ENCODE measurements around the gene PARD3B.

The PARD3B gene

GRCh38 chr2:204846471-204846870 lies 301.2 kb downstream of the PARD3B start:
- no peak for DNase-seq (ENCODE audit: low read depth)

DNA sequence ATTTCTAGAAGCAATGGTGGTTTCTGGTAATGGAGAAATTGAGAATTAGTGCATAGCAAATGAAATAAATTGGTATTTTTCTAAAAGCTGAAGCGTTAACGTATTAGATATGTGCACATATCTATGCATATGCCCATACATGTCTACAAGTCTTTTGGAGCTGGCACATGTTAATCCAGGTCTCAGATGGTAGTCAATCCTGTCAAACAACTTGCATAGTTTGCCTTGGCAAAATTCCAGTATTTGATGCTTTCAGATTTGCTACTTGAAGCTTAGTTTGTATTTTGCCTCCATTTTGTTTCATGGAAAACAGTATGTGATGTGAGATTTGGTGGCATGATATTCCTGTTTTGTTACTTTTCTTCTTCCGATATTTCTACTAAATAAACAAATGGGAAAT lies 304.6 kb downstream of the PARD3B start:
- DNase-seq (ENCODE audit: low read depth), result no peak

DNA sequence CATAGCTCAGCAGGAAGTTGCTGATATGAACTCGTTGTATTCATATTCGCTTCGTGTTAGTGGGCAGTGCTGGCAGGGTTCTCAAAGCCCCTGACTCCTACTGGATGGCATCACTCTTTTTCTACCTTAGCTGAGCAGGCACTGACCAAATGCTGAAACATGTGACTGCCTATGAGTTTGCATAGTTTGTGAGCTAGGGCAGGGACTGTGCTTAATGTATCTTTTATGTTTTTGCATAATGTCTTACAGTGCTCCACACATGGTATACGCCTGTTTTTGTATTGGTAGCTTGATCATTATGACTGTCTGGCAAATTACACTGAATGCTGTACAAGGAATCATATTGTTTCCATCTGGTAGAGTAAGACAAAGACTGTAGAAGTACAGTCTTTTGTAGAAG lies 305.3 kb downstream of the PARD3B start:
- no peak for DNase-seq (ENCODE audit: low read depth)

GRCh38 chr2:204853905-204854304 lies 308.6 kb downstream of the PARD3B start:
- no peak for DNase-seq (ENCODE audit: low read depth)

DNA sequence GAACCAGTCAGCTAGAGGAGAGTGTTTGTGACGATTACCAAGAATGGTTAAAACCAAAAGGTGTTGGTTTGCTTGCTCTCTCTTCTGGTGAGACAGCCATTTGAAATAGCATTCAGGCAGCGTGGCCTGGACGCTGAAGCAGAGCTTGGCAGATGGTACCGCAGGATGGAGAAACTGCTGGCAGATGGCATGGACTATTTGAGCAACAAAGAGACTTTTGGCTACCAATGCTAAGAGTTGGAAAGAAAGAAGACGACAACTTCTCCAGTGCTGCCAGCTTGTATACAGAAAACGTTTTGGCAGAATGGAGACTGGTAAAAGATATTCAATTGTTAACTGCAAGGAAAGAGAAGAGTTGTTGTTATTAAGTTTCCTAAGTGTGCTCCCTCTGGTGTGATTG lies 315.0 kb downstream of the PARD3B start:
- DNase-seq (ENCODE audit: low read depth), result no peak

GRCh38 chr2:204862809-204863208 lies 317.5 kb downstream of the PARD3B start:
- DNase-seq (ENCODE audit: low read depth), result no peak

DNA sequence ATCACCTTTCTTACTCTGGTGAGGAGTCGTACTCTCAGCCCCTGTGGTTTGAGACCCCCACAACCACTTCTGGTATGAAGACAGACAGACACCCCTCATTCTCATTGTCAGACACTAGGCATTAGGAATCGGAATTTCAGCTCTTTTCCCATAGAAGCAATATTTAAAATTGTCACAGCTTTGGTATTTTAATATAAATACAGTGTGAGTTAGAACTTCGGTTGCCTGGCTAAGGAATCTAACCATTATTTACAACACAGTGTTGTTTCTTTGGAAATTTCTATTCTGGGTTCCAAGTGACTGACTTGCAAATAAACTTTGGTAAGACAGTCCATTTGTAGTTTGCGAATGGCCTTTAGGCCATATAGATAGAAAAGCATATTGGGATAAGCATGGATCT lies 318.1 kb downstream of the PARD3B start:
- no peak for DNase-seq (ENCODE audit: low read depth)

DNA sequence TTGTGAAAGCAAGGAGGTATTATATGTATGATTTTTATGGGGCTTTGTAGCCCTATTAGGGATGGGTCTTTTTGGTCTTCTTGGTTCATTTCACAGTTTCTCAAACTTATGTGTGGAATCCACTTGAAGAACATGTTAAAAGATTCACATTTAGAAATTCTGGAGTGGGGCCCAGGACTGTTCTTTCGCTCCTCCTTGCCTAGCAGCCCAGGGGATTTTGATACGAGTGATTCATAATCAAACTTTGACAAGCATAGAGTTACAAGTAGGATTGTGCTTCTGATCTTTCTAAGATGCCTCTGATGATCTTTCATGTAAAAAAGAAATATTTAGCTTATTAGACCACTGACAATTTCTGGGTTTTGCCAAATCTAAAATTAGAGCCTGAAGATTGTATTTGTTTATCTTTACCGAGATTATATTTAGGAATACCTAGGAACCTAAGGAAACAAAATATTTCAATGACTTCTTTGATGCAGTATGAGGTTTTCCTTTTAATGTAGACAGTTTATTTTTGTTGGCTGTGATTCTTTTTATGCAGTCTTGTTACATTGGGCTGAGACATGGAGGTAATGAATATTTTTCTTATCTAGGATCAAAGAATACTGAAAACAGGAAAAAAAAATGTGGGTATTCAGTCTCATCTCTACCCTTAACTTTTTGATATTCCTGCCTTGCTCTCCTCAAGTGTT lies 324.0 kb downstream of the PARD3B start:
- DNase-seq (ENCODE audit: low read depth), result no peak

DNA sequence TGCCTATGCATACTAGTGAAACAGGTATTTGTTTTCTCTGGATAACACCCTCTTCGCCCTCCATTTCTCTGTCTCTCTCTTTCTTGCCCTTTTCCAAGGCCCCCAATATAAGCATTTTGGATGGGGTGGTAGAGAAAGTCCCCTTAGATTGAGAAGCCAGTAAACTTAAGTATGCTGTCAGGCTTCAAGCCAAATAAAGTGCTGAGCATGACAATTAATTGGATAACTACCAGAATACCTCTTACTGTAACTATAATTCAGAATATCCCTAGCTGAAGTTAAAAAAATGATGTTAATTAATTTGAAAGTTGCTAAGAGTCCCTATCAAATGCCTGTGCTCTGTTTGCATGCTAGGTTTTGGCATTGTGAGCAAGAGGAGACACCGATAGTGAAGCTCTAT lies 324.8 kb downstream of the PARD3B start:
- no peak for DNase-seq (ENCODE audit: low read depth)

GRCh38 chr2:204871231-204871953 lies 326.1 kb downstream of the PARD3B start:
- peak; percentile 15 for DNase-seq (ENCODE audit: low read depth)

- DNase-seq (ENCODE audit: low read depth), result no peak
Observed at GRCh38 chr2:204876311-204876710, 331.0 kb downstream of the PARD3B start.

DNA sequence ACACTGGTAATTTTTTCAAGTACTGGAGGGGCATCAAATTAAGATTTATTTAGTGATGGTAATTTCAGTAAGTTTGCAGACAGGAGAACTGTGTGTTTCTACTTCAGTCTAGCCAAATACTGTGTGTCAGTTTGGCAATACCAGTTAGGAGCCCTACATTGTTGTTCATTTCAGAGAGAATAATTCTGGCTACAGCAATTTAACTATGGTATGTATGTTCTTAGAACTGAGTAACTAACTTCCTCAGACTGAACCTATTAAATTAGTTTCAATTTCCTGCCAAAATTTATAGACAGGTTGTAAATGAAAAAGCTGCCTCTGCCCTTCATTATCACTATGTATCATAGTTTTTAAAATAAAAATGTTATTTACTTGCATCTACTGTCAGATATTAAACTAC lies 332.4 kb downstream of the PARD3B start:
- DNase-seq (ENCODE audit: low read depth), result no peak

DNA sequence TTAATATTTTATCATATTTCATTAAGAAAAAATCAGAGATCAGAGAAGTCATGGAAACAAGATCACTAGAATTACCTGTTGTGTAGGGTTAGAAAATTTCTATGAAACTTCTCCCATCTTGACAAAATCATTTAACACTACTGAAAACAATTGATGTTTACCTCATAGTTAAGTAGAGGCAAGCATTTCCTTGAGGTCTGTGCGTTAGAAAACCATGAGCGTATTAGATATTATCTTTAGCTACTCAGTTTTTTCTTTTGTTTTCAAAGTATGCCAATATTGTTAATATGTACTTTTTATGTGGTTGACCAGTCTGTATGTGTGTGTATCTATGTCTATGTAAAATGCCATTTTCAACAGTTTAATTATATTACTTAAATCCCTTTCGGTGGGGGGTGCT lies 335.7 kb downstream of the PARD3B start:
- DNase-seq (ENCODE audit: low read depth), result no peak

GRCh38 chr2:204881655-204882054 lies 336.4 kb downstream of the PARD3B start:
- DNase-seq (ENCODE audit: low read depth), result no peak

DNA sequence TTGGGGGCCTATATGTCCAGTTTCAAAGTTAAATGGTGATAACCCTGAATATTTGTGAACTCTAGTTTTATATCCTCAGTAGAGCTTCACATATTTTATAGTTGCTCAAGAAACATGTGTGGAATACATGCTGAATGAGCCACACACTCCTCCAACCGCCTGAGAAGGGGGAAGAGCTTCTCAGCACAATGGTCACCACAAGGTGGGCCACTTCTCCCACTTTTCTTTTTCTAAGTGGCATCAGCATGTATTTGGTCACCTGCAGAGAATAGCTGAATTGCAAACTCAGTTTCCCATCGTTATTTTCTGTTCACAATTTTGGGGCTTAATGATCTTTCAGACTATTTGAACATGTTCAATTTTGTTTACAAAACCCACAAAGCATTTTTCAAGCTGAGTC lies 340.5 kb downstream of the PARD3B start:
- DNase-seq (ENCODE audit: low read depth), result no peak

GRCh38 chr2:204886713-204887112 lies 341.4 kb downstream of the PARD3B start:
- no peak for DNase-seq (ENCODE audit: low read depth)

GRCh38 chr2:204888222-204888621 lies 342.9 kb downstream of the PARD3B start:
- DNase-seq (ENCODE audit: low read depth), result no peak

GRCh38 chr2:204890680-204891079 lies 345.4 kb downstream of the PARD3B start:
- DNase-seq (ENCODE audit: low read depth), result no peak

DNA sequence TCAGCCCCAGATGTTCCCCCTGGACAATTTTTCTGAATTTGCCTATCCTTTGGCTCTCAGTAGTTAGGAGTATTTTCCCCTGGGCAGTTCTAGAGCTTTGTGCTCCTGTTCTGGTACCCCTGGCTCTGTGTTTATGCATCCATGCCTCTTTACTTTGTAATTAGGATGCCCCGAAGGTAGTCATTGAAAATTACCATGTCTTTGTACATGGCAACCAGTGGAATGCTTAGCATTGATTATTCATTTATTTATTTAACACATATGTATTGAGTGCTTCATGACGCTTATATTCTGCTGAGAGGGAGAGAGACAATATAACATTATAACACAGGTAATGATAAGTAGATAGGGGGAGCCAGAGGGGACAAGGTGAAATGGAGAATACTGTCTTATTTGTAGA lies 346.5 kb downstream of the PARD3B start:
- no peak for DNase-seq (ENCODE audit: low read depth)

GRCh38 chr2:204892506-204893255 lies 347.4 kb downstream of the PARD3B start:
- peak; percentile 81 for DNase-seq (ENCODE audit: low read depth)

GRCh38 chr2:204896146-204896545 lies 350.9 kb downstream of the PARD3B start:
- DNase-seq (ENCODE audit: low read depth), result no peak

DNA sequence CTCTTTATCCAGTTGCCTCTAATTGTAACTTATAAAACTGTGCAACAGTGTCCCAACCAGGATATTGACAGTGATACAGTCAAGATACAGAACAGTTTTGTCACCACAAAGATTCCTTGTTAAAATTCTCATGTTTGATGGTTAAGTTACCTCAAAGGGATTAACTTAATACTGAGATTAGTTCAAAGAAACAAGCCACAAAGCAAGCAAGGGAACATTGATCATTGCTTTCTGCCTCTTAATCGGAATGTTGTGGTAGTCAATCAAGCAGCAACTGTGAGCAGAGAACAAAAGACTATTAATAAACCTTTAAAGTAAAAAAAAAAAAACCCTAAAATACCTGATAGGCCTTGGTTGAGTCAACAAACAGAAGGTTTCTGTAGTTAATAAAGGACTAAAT lies 352.3 kb downstream of the PARD3B start:
- no peak for DNase-seq (ENCODE audit: low read depth)

Measured in HS-5 (cell line).